Kidney (tissue), 14 donors: Measurements from ENCODE around the gene USF3. TPM values are rescaled to one million over a fixed set of nuclear protein-coding genes. Genes with fewer than 3 reads are reported as not detected.

Experiments used
- DNase-seq, 5 donors: peaks; one replicate each; pipeline ENCODE4 v3.0.0-alpha.2; 2013 to 2020
- FAIRE-seq: peaks from 2 replicates; lab custom pipeline; 2012; peaks lifted over from hg19 to GRCh38; lab: Jason Lieb, UNC
- H3K27ac ChIP-seq, 2 donors: one replicate each; pipeline ENCODE4 v1.7.0; 2013; ENCODE audit warnings: low read depth in 2 of 2, low read length in 2 of 2, inconsistent platforms in 1 of 2
- H3K27me3 ChIP-seq: one replicate; pipeline ENCODE4 v1.7.1; 2013; ENCODE audit warnings: low read length, inconsistent platforms; ENCODE audit not compliant: control insufficient read depth, insufficient read depth
- H3K36me3 ChIP-seq, 3 donors: one replicate each; pipeline versions ENCODE4 v1.7.0 to v1.7.1; 2013; ENCODE audit warnings: low read length in 3 of 3, control low read depth in 1 of 3, inconsistent platforms in 1 of 3; ENCODE audit not compliant: insufficient read depth in 3 of 3, control insufficient read depth in 2 of 3
- H3K4me1 ChIP-seq, 3 donors: one replicate each; pipeline versions ENCODE4 v1.7.0 to v1.7.1; 2013; ENCODE audit warnings: low read length in 3 of 3, inconsistent platforms in 1 of 3, low read depth in 1 of 3; ENCODE audit not compliant: control insufficient read depth in 2 of 3, insufficient read depth in 2 of 3
- H3K4me3 ChIP-seq, 3 donors: one replicate each; pipeline versions ENCODE4 v1.7.0 to v1.8.1; 2013; ENCODE audit warnings: low read length in 3 of 3, control low read depth in 1 of 3, inconsistent platforms in 1 of 3
- H3K9ac ChIP-seq, 3 donors: one replicate each; pipeline versions ENCODE4 v1.7.0 to v1.7.1; 2013; ENCODE audit warnings: low read length in 3 of 3, control low read depth in 1 of 3, inconsistent platforms in 1 of 3
- H3K9me3 ChIP-seq, 3 donors: one replicate each; pipeline versions ENCODE4 v1.7.0 to v1.7.1; 2013; ENCODE audit warnings: low read length in 3 of 3, control low read depth in 1 of 3, inconsistent platforms in 1 of 3; ENCODE audit not compliant: control insufficient read depth in 2 of 3, insufficient read depth in 1 of 3
- intact Hi-C: fragments of 100-400 bp; cut with DNase I; formaldehyde crosslinking; loops from one replicate; pipeline ENCODE4 v1.11.1; 2022
- polyA plus RNA-seq: library from polyadenylated mRNA; stranded (reverse); fragments of 350-450 nt; fragmentation: Illumina TruSeq; extraction: RNeasy Lipid Tissue Mini Kit (QIAGEN cat#74804); gene quantifications from one replicate; pipeline ENCODE4 v1.2.3, GENCODE V29; 2014; ENCODE audit warnings: low read depth, low replicate concordance; ENCODE audit not compliant: insufficient read depth
- total RNA-seq: library from RNA; stranded (reverse); fragmentation: NEBNext Ultra II Directional; extraction: Animal tissue kit (Norgen Biotek cat#: 25700); gene quantifications from one replicate; pipeline ENCODE4 v1.2.1, GENCODE V29; 2021
- TF ChIP-seq, protein P1 (sequence below): IDR thresholded peaks from 3 replicates; pipeline ENCODE4 v1.5.1; 2012; ENCODE audit warnings: mild to moderate bottlenecking, moderate library complexity, borderline replicate concordance; ENCODE audit not compliant: insufficient read depth; ENCODE audit errors: extremely low read depth
- donor health status: control.
- donor health status: control.
- donor health status: control.
- donor health status: control.
- donor health status: control.
- donor health status: DM: yes; HTN: yes; CAD: no.
- donor health status: Normal renal cell carcinoma (clear cell type).

The USF3 gene
- total and polyA plus RNA-seq, 2 donors from 2014 or later = 6.5 to 21.3 TPM

DNA sequence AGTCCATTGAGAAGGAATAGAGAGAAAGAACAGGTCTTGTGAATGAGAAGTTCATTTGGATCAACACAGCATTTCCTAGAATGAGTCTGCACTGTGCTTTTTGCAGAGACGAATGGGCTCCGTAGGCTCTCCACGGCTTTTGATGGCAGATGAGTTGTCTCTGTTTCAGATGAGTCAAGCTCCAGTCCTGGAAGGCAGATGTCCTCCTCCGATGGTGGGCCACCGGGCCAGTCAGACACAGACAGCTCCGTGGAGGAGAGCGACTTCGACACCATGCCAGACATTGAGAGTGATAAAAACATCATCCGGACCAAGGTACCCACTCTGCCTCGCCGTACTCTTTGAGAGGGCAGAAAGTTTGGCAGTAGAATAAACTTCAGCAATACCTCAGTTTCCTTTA lies 93.6 kb downstream of the USF3 start:
- no peak for FAIRE-seq
- no peak overlapping the region for H3K9ac ChIP-seq
- TF ChIP-seq, protein P1, sequence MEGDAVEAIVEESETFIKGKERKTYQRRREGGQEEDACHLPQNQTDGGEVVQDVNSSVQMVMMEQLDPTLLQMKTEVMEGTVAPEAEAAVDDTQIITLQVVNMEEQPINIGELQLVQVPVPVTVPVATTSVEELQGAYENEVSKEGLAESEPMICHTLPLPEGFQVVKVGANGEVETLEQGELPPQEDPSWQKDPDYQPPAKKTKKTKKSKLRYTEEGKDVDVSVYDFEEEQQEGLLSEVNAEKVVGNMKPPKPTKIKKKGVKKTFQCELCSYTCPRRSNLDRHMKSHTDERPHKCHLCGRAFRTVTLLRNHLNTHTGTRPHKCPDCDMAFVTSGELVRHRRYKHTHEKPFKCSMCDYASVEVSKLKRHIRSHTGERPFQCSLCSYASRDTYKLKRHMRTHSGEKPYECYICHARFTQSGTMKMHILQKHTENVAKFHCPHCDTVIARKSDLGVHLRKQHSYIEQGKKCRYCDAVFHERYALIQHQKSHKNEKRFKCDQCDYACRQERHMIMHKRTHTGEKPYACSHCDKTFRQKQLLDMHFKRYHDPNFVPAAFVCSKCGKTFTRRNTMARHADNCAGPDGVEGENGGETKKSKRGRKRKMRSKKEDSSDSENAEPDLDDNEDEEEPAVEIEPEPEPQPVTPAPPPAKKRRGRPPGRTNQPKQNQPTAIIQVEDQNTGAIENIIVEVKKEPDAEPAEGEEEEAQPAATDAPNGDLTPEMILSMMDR = no peak
- no peaks in the 10 kb centered on the region for H3K27me3 ChIP-seq
- no peak overlapping the region for H3K4me3 ChIP-seq
- no peak overlapping the region for H3K27ac ChIP-seq
- DNase-seq = no peak
- intact Hi-C loops = no loop called here
- no peaks in the 10 kb centered on the region for H3K36me3 ChIP-seq
- no peaks in the 10 kb centered on the region for H3K4me1 ChIP-seq
- H3K9me3 ChIP-seq = no peaks in the 10 kb centered on the region

DNA sequence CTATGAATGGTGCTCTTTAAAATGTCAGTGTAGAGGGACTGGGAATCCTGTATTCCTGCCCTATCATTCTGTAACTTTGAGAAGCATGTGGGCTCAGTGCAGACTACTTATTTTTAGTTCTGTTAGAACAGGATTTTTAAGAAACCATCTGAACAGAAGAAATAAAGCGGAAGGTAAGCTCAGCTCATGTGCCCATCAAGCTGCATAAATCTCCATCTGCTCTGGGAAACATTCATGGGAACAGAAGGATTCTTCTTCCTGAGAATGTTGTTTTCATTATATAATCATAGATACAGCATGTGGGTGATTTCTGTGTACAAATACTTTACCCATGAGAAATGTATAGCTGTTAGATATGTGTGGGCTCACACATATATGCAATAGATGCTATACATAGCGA lies 94.2 kb downstream of the USF3 start:
- no peaks in the 10 kb centered on the region for H3K4me1 ChIP-seq
- intact Hi-C loops = no loop called here
- DNase-seq = no peak
- no peaks in the 10 kb centered on the region for H3K27me3 ChIP-seq
- TF ChIP-seq, protein P1 = no peak
- FAIRE-seq = no peak
- H3K9ac ChIP-seq = no peak overlapping the region
- H3K9me3 ChIP-seq = no peaks in the 10 kb centered on the region
- H3K4me3 ChIP-seq = no peak overlapping the region
- no peaks in the 10 kb centered on the region for H3K36me3 ChIP-seq
- no peak overlapping the region for H3K27ac ChIP-seq

DNA sequence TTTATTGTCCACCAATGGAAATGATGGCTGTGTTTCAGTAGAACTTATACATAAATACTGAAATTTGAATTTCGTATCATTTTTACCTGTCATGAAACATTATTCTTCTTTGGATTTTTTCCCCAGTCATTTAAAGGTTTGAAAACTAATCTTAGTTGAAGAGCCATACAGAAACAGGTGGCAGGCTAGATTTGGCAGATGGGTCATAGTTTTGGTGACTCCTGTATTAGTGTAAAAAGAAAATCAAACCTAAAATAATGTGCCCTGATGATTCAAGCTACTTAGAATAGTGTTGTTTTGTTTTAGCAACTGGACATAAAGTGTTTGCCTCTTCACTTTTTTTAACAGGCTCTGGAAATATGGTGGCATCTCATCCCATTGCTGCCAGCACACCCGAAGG lies 95.2 kb downstream of the USF3 start:
- FAIRE-seq = no peak
- intact Hi-C loops = no loop called here

More for the DNA sequence above, 95.2 kb downstream of the USF3 start:
- no peak overlapping the region for H3K27ac ChIP-seq
- H3K4me1 ChIP-seq = no peaks in the 10 kb centered on the region
- no peak overlapping the region for H3K4me3 ChIP-seq
- DNase-seq = no peak
- no peak overlapping the region for H3K9ac ChIP-seq
- H3K27me3 ChIP-seq = no peaks in the 10 kb centered on the region
- no peaks in the 10 kb centered on the region for H3K36me3 ChIP-seq
- TF ChIP-seq, protein P1 = no peak
- H3K9me3 ChIP-seq = no peaks in the 10 kb centered on the region
